K562 (cell line): ENCODE measurements around the gene ZSCAN21. TPM values are rescaled to one million over a fixed set of nuclear protein-coding genes. Genes with fewer than 3 reads are reported as not detected.

Experiments
- BCOR ChIP-seq: fragments of 450-650 bp; IDR thresholded peaks from 2 replicates; pipeline ENCODE4 v1.6.1; 2016
- CBX8 ChIP-seq: fragments of 200-600 bp; sonication (generic); IDR thresholded peaks from 2 replicates; pipeline ENCODE4 v1.6.1; 2012; ENCODE audit warnings: borderline replicate concordance, mixed run types, low read depth, mild to moderate bottlenecking, moderate library complexity, mixed read lengths, low read length, control low read depth, inconsistent platforms; ENCODE audit not compliant: poor library complexity, severe bottlenecking; ENCODE audit errors: extremely low read depth
- CCNT2 ChIP-seq: IDR thresholded peaks from 2 replicates; pipeline ENCODE4 v1.6.1; 2011; ENCODE audit warnings: borderline replicate concordance, low read depth, mild to moderate bottlenecking, moderate library complexity, mixed read lengths, low read length; ENCODE audit not compliant: insufficient read length; ENCODE audit errors: extremely low read depth
- CXXC5 ChIP-seq: fragments of 250-450 bp; sonication (Bioruptor Pico); IDR thresholded peaks from 2 replicates; pipeline ENCODE4 v1.8.0; 2022; ENCODE audit warnings: inconsistent platforms, mild to moderate bottlenecking, moderate library complexity
- EHMT2 ChIP-seq: fragments of 450-650 bp; IDR thresholded peaks from 2 replicates; pipeline ENCODE4 v1.6.1; 2018; ENCODE audit warnings: antibody characterized with exemption
- HMGN3 ChIP-seq: IDR thresholded peaks from 2 replicates; pipeline ENCODE4 v1.6.1; 2011; ENCODE audit warnings: borderline replicate concordance, low read depth, mild to moderate bottlenecking, mixed read lengths, low read length; ENCODE audit not compliant: insufficient read length; ENCODE audit errors: extremely low read depth
- KLF10 ChIP-seq: fragments of 250-450 bp; sonication (Bioruptor Pico); IDR thresholded peaks from 2 replicates; pipeline ENCODE4 v1.6.1; 2021; ENCODE audit warnings: matching md5 sums
- MAFK ChIP-seq: IDR thresholded peaks from 2 replicates; pipeline ENCODE4 v1.6.1; 2011; ENCODE audit warnings: low read length, improper control_type of control experiment
- MCM7 ChIP-seq, 2 experiments: fragments of 450-650 bp; IDR thresholded peaks; 2 replicates each; pipeline ENCODE4 v1.6.1; 2016 to 2018
- MEIS2 ChIP-seq: fragments of 450-650 bp; IDR thresholded peaks from 2 replicates; pipeline ENCODE4 v1.6.1; 2014; ENCODE audit warnings: mild to moderate bottlenecking; ENCODE audit not compliant: partially characterized antibody
- NRF1 ChIP-seq, 2 experiments: fragments of 450-650 bp; IDR thresholded peaks in 1 of 2; conservative IDR thresholded peaks in 1 of 2; 2 replicates each; pipeline ENCODE4 v1.6.1; 2014; ENCODE audit warnings: mild to moderate bottlenecking in 2 of 2
- POLR2A ChIP-seq: fragments of 450-650 bp; conservative IDR thresholded peaks from 2 replicates; pipeline ENCODE4 v1.6.1; 2016
- TEAD4 ChIP-seq, 2 experiments: sonication (generic) in 1 of 2; formaldehyde crosslinking in 1 of 2; IDR thresholded peaks; 2 replicates each; pipeline versions ENCODE4 v1.6.1 to v1.8.0; 2012 to 2022; ENCODE audit warnings: borderline replicate concordance in 1 of 2, inconsistent platforms in 1 of 2, low read length in 1 of 2, mild to moderate bottlenecking in 1 of 2, missing genetic modification reagents in 1 of 2
- ZC3H8 ChIP-seq: fragments of 450-650 bp; IDR thresholded peaks from 2 replicates; pipeline ENCODE4 v1.6.1; 2017
- ZNF24 ChIP-seq: fragments of 450-650 bp; IDR thresholded peaks from 2 replicates; pipeline ENCODE4 v1.6.1; 2016
- ZNF384 ChIP-seq: IDR thresholded peaks from 2 replicates; pipeline ENCODE4 v1.6.1; 2012; ENCODE audit warnings: low read depth, low read length, improper control_type of control experiment
- polyA plus RNA-seq, 8 experiments: library from polyadenylated mRNA; depleted of rRNA in 4 of 8; stranded (reverse) in 5 of 8; unstranded in 3 of 8; fragments of >200 nt; fragmentation: Nextera tagmentation in 2 of 8; fragmentation: Illumina TruSeq in 1 of 8; extraction: Ambion mirVana in 2 of 8; extraction: Trizol in 1 of 8; gene quantifications; 2 replicates each; pipeline versions ENCODE4 v1.2.1 to v1.2.3, GENCODE V29; 2011 to 2014; ENCODE audit warnings: inconsistent platforms in 1 of 8, missing spikeins in 1 of 8
- total RNA-seq, 7 experiments: library from RNA; depleted of rRNA in 6 of 7; stranded (reverse); fragments of >200 nt in 6 of 7; fragmentation: Illumina TruSeq in 2 of 7; extraction: Trizol in 2 of 7; gene quantifications; 2 replicates each; pipeline versions ENCODE4 v1.2.1 to v1.2.3, GENCODE V29; 2011 to 2021; ENCODE audit warnings: low replicate concordance in 1 of 7
- TF ChIP-seq, protein P1 (sequence below), 2 experiments: fragments of 450-650 bp; IDR thresholded peaks; 2 replicates each; pipeline ENCODE4 v1.6.1; 2018; ENCODE audit warnings: mild to moderate bottlenecking in 2 of 2, low read depth in 1 of 2; ENCODE audit not compliant: partially characterized antibody in 2 of 2
- TF ChIP-seq, protein P2 (sequence below): fragments of 450-650 bp; IDR thresholded peaks from 2 replicates; pipeline ENCODE4 v1.6.1; 2016; ENCODE audit warnings: low read depth, mild to moderate bottlenecking, moderate library complexity
- TF ChIP-seq, protein P3 (sequence below): fragments of 250-450 bp; sonication (Bioruptor Pico); IDR thresholded peaks from 2 replicates; pipeline ENCODE4 v1.4.0; 2020

The ZSCAN21 gene
- total and polyA plus RNA-seq, 9 of the 15 experiments (the other 6 are each of a cell fraction or from before 2014, with no cell fraction given): 5.9 to 15.5 (median 13.2) TPM

DNA sequence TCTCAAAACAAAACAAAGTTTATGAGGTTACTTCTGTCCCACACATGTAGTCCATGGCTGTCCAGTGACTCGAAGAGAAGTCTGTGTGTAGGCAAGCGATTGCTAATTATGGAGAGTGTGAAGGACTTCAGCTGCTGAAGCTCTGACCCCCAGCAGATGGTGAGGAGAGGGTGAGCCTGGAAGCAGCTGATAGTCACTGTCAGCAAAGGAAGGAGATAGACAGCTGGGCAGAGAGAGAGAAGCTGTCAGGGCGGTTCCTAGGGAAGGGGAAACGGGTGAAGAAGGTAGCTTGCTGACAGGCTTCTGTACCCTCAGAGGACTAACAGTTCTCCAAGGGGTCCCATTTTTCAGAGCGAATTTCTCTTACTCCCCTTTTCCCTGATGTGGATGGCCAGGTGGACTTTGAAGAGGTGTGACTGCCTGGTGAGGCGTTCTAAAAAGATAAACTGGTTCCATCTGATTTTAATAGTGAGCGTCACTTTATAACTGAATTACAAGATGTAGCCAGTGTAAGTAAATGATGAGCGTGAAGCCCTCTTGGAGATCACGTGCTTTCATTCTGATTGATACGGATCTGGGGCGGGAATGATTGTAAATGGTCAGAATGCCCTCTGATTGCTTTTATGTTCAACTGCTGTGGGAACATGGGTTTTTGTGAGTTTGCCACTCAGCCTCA lies 12.1 kb downstream of the ZSCAN21 start (continued):
- TF ChIP-seq EHMT2 (no peak), POLR2A (no peak), MAFK (no peak), CCNT2 (no peak), ZC3H8 (no peak), KLF10 (CRISPR knock-in tag) (no peak), ZNF384 (no peak), MCM7 (IDR thresholded peaks at IDR 0.05) (no peak), TEAD4 (IDR thresholded peaks at IDR 0.05; ENCODE audit: low read length) (peak; percentile 91), TEAD4 (CRISPR knock-in tag; IDR thresholded peaks at IDR 0.05; ENCODE audit: borderline replicate concordance) (no peak), ZNF24 (no peak), CXXC5 (no peak), NRF1 (conservative IDR thresholded peaks at IDR 0.05 in 1 of 2, IDR thresholded peaks at IDR 0.05 in 1 of 2) (no peak), HMGN3 (no peak), BCOR (0 out of 2 replicates have a peak, but pooled peaks have one; percentile 33), MEIS2 (peak; percentile 53), CBX8 (no peak)
- TF ChIP-seq, protein P1, sequence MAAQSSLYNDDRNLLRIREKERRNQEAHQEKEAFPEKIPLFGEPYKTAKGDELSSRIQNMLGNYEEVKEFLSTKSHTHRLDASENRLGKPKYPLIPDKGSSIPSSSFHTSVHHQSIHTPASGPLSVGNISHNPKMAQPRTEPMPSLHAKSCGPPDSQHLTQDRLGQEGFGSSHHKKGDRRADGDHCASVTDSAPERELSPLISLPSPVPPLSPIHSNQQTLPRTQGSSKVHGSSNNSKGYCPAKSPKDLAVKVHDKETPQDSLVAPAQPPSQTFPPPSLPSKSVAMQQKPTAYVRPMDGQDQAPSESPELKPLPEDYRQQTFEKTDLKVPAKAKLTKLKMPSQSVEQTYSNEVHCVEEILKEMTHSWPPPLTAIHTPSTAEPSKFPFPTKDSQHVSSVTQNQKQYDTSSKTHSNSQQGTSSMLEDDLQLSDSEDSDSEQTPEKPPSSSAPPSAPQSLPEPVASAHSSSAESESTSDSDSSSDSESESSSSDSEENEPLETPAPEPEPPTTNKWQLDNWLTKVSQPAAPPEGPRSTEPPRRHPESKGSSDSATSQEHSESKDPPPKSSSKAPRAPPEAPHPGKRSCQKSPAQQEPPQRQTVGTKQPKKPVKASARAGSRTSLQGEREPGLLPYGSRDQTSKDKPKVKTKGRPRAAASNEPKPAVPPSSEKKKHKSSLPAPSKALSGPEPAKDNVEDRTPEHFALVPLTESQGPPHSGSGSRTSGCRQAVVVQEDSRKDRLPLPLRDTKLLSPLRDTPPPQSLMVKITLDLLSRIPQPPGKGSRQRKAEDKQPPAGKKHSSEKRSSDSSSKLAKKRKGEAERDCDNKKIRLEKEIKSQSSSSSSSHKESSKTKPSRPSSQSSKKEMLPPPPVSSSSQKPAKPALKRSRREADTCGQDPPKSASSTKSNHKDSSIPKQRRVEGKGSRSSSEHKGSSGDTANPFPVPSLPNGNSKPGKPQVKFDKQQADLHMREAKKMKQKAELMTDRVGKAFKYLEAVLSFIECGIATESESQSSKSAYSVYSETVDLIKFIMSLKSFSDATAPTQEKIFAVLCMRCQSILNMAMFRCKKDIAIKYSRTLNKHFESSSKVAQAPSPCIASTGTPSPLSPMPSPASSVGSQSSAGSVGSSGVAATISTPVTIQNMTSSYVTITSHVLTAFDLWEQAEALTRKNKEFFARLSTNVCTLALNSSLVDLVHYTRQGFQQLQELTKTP (IDR thresholded peaks at IDR 0.05; ENCODE audit: low read depth in 1 of 2, partially characterized antibody in 2 of 2): no peak
- TF ChIP-seq, protein P2, sequence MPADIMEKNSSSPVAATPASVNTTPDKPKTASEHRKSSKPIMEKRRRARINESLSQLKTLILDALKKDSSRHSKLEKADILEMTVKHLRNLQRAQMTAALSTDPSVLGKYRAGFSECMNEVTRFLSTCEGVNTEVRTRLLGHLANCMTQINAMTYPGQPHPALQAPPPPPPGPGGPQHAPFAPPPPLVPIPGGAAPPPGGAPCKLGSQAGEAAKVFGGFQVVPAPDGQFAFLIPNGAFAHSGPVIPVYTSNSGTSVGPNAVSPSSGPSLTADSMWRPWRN: no peak
- TF ChIP-seq, protein P3, sequence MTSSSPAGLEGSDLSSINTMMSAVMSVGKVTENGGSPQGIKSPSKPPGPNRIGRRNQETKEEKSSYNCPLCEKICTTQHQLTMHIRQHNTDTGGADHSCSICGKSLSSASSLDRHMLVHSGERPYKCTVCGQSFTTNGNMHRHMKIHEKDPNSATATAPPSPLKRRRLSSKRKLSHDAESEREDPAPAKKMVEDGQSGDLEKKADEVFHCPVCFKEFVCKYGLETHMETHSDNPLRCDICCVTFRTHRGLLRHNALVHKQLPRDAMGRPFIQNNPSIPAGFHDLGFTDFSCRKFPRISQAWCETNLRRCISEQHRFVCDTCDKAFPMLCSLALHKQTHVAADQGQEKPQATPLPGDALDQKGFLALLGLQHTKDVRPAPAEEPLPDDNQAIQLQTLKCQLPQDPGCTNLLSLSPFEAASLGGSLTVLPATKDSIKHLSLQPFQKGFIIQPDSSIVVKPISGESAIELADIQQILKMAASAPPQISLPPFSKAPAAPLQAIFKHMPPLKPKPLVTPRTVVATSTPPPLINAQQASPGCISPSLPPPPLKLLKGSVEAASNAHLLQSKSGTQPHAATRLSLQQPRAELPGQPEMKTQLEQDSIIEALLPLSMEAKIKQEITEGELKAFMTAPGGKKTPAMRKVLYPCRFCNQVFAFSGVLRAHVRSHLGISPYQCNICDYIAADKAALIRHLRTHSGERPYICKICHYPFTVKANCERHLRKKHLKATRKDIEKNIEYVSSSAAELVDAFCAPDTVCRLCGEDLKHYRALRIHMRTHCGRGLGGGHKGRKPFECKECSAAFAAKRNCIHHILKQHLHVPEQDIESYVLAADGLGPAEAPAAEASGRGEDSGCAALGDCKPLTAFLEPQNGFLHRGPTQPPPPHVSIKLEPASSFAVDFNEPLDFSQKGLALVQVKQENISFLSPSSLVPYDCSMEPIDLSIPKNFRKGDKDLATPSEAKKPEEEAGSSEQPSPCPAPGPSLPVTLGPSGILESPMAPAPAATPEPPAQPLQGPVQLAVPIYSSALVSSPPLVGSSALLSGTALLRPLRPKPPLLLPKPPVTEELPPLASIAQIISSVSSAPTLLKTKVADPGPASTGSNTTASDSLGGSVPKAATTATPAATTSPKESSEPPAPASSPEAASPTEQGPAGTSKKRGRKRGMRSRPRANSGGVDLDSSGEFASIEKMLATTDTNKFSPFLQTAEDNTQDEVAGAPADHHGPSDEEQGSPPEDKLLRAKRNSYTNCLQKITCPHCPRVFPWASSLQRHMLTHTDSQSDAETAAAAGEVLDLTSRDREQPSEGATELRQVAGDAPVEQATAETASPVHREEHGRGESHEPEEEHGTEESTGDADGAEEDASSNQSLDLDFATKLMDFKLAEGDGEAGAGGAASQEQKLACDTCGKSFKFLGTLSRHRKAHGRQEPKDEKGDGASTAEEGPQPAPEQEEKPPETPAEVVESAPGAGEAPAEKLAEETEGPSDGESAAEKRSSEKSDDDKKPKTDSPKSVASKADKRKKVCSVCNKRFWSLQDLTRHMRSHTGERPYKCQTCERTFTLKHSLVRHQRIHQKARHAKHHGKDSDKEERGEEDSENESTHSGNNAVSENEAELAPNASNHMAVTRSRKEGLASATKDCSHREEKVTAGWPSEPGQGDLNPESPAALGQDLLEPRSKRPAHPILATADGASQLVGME: no peak
